ENCODE results near the gene ADAMTS3.

Gene ADAMTS3

DNA sequence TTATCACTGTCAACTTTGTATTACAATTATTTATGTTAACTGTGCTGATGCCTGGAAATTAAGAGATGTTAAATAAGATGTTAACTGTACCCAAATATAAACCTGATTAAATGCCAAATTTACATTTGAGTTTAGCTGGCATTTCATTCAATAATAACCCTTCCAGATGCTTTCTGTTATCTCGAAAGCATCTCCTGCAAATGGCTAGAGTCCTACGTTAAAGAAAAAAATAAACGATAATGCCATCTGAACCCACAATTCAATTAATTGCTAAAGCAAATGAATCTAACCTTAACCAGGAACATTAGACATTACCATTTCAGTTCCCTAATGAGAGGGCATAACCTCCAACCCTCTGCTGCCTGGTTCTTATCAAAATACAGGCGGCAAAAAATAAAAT is 145.0 kb downstream of the ADAMTS3 start:
- H3K4me3 ChIP-seq (ENCODE audit: low read depth, low read length), result no peak overlapping the region
- TF ChIP-seq, protein P1, sequence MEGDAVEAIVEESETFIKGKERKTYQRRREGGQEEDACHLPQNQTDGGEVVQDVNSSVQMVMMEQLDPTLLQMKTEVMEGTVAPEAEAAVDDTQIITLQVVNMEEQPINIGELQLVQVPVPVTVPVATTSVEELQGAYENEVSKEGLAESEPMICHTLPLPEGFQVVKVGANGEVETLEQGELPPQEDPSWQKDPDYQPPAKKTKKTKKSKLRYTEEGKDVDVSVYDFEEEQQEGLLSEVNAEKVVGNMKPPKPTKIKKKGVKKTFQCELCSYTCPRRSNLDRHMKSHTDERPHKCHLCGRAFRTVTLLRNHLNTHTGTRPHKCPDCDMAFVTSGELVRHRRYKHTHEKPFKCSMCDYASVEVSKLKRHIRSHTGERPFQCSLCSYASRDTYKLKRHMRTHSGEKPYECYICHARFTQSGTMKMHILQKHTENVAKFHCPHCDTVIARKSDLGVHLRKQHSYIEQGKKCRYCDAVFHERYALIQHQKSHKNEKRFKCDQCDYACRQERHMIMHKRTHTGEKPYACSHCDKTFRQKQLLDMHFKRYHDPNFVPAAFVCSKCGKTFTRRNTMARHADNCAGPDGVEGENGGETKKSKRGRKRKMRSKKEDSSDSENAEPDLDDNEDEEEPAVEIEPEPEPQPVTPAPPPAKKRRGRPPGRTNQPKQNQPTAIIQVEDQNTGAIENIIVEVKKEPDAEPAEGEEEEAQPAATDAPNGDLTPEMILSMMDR (IDR thresholded peaks at IDR 0.05; ENCODE audit: borderline replicate concordance, insufficient read depth, low read depth, low read length), result no peak

DNA sequence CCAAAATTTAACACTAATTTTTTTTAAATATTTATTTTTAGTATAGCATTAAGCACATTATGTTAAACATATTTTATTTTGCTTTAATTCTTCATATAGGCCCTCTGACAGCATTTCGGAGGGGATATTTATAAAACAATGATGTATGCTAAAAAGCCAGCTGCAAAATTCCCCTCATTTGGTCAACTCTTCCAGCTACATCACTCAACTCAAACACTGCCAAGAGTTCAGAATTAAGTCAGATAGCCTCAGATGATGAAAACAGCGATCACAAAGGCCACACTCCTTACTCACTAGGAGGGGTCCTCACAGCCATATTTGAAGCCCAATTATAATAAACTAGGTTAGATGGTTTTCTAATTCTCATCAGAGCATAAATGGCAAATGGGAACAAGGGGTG is 146.6 kb downstream of the ADAMTS3 start:
- TF ChIP-seq, protein P1 (IDR thresholded peaks at IDR 0.05; ENCODE audit: borderline replicate concordance, insufficient read depth, low read depth, low read length), result no peak
- no peak overlapping the region for H3K4me3 ChIP-seq (ENCODE audit: low read depth, low read length)

DNA sequence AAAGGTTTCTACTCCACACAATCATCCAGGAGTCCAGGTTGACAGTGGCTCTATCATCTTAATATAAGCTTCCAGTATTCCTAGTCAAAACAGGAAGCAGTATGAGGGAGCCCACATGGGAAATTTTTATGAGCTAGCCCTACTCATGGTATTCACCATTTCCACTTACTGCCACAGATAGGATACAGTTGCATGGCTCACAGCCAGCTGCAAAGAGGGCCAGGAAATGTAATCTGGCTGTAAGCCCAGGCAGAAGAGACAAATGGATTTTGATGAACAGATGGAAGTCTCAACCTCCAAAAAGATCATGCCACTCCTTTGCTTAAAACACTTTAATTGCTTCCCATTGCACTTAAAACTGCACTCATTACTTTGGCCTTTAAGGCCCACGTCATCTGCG is 150.6 kb downstream of the ADAMTS3 start:
- TF ChIP-seq, protein P1 (IDR thresholded peaks at IDR 0.05; ENCODE audit: borderline replicate concordance, insufficient read depth, low read depth, low read length), result no peak
- H3K4me3 ChIP-seq (ENCODE audit: low read depth, low read length), result no peak overlapping the region

DNA sequence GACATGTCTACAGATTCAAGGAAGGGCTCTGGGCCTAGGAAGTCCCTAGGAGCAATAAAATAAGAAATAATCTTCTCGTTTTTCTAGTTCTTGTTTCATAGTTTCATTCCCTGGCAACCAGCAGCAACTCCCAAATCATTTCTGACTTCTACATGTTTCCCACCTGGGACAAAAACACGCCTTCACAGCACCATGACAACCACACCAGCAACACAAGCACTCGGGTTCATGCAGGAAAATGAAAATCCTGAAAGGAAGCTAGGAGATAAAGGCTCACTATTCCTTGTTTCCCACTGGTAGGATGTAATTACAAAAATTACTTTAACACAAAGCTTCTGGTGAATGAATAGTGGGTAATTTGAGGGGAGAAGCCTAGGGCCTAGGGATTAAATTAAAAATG is 158.9 kb downstream of the ADAMTS3 start:
- TF ChIP-seq, protein P1 (IDR thresholded peaks at IDR 0.05; ENCODE audit: borderline replicate concordance, insufficient read depth, low read depth, low read length), result no peak

DNA sequence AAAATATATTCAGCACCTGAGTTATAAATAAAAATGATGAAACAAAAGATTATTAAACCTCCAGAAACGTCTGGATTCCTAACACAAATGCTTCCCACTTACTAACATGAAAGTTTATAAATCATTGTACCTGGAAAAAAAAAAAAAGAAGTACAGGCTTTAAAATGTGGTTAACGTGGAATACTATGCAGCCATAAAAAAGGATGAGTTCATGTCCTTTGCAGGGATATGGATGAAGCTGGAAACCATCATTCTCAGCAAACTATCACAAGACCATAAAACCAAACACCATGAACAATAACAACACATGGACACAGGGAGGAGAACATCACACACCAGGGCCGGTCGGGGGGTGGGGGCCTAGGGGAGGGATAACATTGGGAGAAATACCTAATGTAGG is 160.5 kb downstream of the ADAMTS3 start:
- no peak overlapping the region for H3K4me3 ChIP-seq (ENCODE audit: low read depth, low read length)
- TF ChIP-seq, protein P1 (IDR thresholded peaks at IDR 0.05; ENCODE audit: borderline replicate concordance, insufficient read depth, low read depth, low read length), result no peak

More for the DNA sequence above, 158.9 kb downstream of the ADAMTS3 start:
- H3K4me3 ChIP-seq (ENCODE audit: low read depth, low read length), result no peak overlapping the region

DNA sequence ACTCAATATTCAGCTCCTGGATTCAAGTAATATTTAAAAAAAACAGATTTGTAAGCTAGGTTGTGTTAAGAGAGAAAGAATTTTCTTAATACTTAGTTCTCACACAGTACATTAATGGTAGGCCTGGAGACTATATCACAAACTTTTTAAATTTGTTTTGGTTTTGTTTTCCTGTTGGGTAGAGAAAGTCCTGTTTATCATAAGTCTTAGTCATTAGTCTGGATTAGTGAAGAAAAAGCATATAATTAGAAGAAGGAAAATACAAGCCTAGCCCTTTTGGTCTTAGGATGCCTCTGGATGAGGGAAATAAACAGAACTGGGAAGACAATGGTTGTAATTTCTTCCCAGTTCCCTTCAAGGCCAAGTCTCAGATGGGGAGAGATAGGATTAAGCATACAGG is 163.6 kb downstream of the ADAMTS3 start:
- H3K4me3 ChIP-seq (ENCODE audit: low read depth, low read length), result no peak overlapping the region
- TF ChIP-seq, protein P1 (IDR thresholded peaks at IDR 0.05; ENCODE audit: borderline replicate concordance, insufficient read depth, low read depth, low read length), result no peak

DNA sequence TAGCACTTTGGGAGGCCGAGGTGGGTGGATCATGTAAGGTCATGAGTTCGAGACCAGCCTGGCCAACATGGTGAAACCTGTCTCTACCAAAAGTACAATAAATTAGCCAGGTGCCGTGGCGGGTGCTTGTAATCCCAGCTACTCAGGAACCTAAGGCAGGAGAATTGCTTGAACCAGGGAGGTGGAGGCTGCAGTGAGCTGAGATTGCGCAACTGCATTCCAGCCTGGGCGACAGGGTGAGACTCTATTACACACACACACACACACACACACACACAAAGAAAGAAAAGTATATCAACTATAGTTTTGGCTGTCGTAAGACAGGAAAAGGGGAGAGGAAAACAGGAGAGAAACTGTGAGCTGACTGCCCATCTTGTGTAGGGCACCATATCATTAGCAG is 171.7 kb downstream of the ADAMTS3 start:
- TF ChIP-seq, protein P1 (IDR thresholded peaks at IDR 0.05; ENCODE audit: borderline replicate concordance, insufficient read depth, low read depth, low read length), result no peak
- no peak overlapping the region for H3K4me3 ChIP-seq (ENCODE audit: low read depth, low read length)
